Naive thymus-derived CD4-positive, alpha-beta T cell (primary cell): Measurements from ENCODE around the gene DRC7. TPM values are rescaled to one million over a fixed set of nuclear protein-coding genes. Genes with fewer than 3 reads are reported as not detected.
A peak's percentile ranks its signal among the peaks of the same experiment; 100 is the strongest.

Experiments used
- ATAC-seq: fragments of 150-1000 bp; cut with Tn5 transposase; 2 replicates; pipeline ENCODE4 v1.10.0; 2021; ENCODE audit warnings: mild to moderate bottlenecking, moderate library complexity
- CTCF ChIA-PET: fragments of 350-600 bp; sonication (Branson Sonifier 250); formaldehyde crosslinking; loops from one replicate; lab custom pipeline; 2021; ENCODE audit warnings: antibody characterized with exemption; lab: Charles Lee
- POLR2A ChIA-PET: fragments of 350-600 bp; sonication (Branson Sonifier 250); formaldehyde crosslinking; loops from one replicate; lab custom pipeline; 2021; ENCODE audit warnings: antibody characterized with exemption, inconsistent platforms; lab: Charles Lee
- DNase-seq, 9 donors: peaks; one replicate each; pipeline versions ENCODE4 v3.0.0 to v3.0.0-alpha.2; 2020 to 2022; ENCODE audit warnings: mixed read lengths in 1 of 9
- H3K27ac ChIP-seq: one replicate; pipeline ENCODE4 v1.7.0; 2013; ENCODE audit warnings: mild to moderate bottlenecking, low read depth, low read length, moderate library complexity
- H3K27me3 ChIP-seq, 2 donors: one replicate each; pipeline ENCODE4 v1.7.0; 2013; ENCODE audit warnings: low read length in 2 of 2, mild to moderate bottlenecking in 2 of 2, moderate library complexity in 2 of 2; ENCODE audit not compliant: control insufficient read depth in 2 of 2, insufficient read depth in 2 of 2
- H3K36me3 ChIP-seq, 3 experiments: 1 replicate in 2 of 3; 2 replicates in 1 of 3; pipeline ENCODE4 v1.7.0; 2013; ENCODE audit warnings: low read length in 3 of 3, mild to moderate bottlenecking in 3 of 3, moderate library complexity in 1 of 3; ENCODE audit not compliant: insufficient read depth in 3 of 3, control insufficient read depth in 2 of 3
- H3K4me1 ChIP-seq, 2 donors: one replicate each; pipeline ENCODE4 v1.7.0; 2013; ENCODE audit warnings: low read length in 2 of 2, mild to moderate bottlenecking in 2 of 2, moderate library complexity in 1 of 2; ENCODE audit not compliant: control insufficient read depth in 2 of 2, insufficient read depth in 2 of 2
- H3K4me3 ChIP-seq: 2 replicates; pipeline ENCODE4 v1.7.0; 2013; ENCODE audit warnings: mild to moderate bottlenecking, low read length
- H3K9me3 ChIP-seq, 3 experiments: 1 replicate in 2 of 3; 2 replicates in 1 of 3; pipeline ENCODE4 v1.7.0; 2013; ENCODE audit warnings: low read length in 3 of 3; ENCODE audit not compliant: control insufficient read depth in 2 of 3
- H3K27ac Mint-ChIP-seq, 9 donors: one replicate each; pipeline ENCODE4 v1.8.0; 2020 to 2022; ENCODE audit warnings: mixed read lengths in 9 of 9, mild to moderate bottlenecking in 8 of 9, moderate library complexity in 5 of 9, inconsistent platforms in 2 of 9
- H3K27me3 Mint-ChIP-seq, 5 donors: one replicate each; pipeline ENCODE4 v1.8.0; 2021 to 2022; ENCODE audit warnings: mixed read lengths in 5 of 5, mild to moderate bottlenecking in 1 of 5
- H3K36me3 Mint-ChIP-seq, 5 donors: one replicate each; pipeline ENCODE4 v1.8.0; 2020 to 2022; ENCODE audit warnings: mixed read lengths in 5 of 5, mild to moderate bottlenecking in 3 of 5, inconsistent platforms in 1 of 5
- H3K4me1 Mint-ChIP-seq, 7 donors: one replicate each; pipeline ENCODE4 v1.8.0; 2020 to 2022; ENCODE audit warnings: mixed read lengths in 7 of 7, mild to moderate bottlenecking in 3 of 7, inconsistent platforms in 1 of 7
- H3K4me3 Mint-ChIP-seq, 10 donors: one replicate each; pipeline ENCODE4 v1.8.0; 2020 to 2022; ENCODE audit warnings: mild to moderate bottlenecking in 10 of 10, mixed read lengths in 10 of 10, moderate library complexity in 6 of 10, inconsistent platforms in 2 of 10
- H3K9me3 Mint-ChIP-seq, 11 donors: one replicate each; pipeline ENCODE4 v1.8.0; 2020 to 2022; ENCODE audit warnings: mixed read lengths in 11 of 11, mild to moderate bottlenecking in 4 of 11, inconsistent platforms in 1 of 11, moderate library complexity in 1 of 11
- intact Hi-C, 2 donors: fragments of 100-400 bp; cut with micrococcal nuclease; formaldehyde crosslinking; loops; one replicate each; pipeline ENCODE4 v1.15.1; 2023
- polyA plus RNA-seq, 2 donors: library from polyadenylated mRNA; unstranded; fragments of 300-500 nt; fragmentation: Illumina TruSeq; gene quantifications; one replicate each; pipeline ENCODE4 v1.2.3, GENCODE V29; 2021
- total RNA-seq, 6 experiments: library from RNA in 5 of 6; stranded (reverse) in 5 of 6; gene quantifications; 1 replicate in 5 of 6; 2 replicates in 1 of 6; pipeline ENCODE4 v1.2.3 and lab custom pipeline; 2021 to 2026

The DRC7 gene
- total and polyA plus RNA-seq, 7 experiments from 2014 or later = not detected

GRCh38 chr16:57658878-57659674 is 35.5 kb upstream of the DRC7 start:
- H3K27ac Mint-ChIP-seq = no peak overlapping the region
- H3K4me3 ChIP-seq = no peak overlapping the region
- no peaks in the 10 kb centered on the region for H3K27me3 Mint-ChIP-seq
- H3K9me3 Mint-ChIP-seq = no peaks in the 10 kb centered on the region
- no peaks in the 10 kb centered on the region for H3K27me3 ChIP-seq
- POLR2A ChIA-PET = no interaction called here
- DNase-seq = no peak
- intact Hi-C loops = no loop called here
- CTCF ChIA-PET = no interaction called here
- no peaks in the 10 kb centered on the region for H3K36me3 ChIP-seq
- peaks cover 0 to 1% (median 0%) of the 10 kb centered on the region in 5 donors for H3K36me3 Mint-ChIP-seq
- H3K4me1 ChIP-seq = peaks cover 0 to 15% of the 10 kb centered on the region in 2 donors
- no peak overlapping the region for H3K27ac ChIP-seq
- no peaks in the 10 kb centered on the region for H3K9me3 ChIP-seq
- no peak for ATAC-seq
- no peak overlapping the region for H3K4me3 Mint-ChIP-seq
- peaks cover 0 to 3% (median 0%) of the 10 kb centered on the region in 7 donors for H3K4me1 Mint-ChIP-seq

- Mint-ChIP-seq H3K9me3 (no peaks in the 10 kb centered on the region), H3K27ac (no peak overlapping the region), H3K36me3 (peaks cover 0 to 1% (median 0%) of the 10 kb centered on the region in 5 donors), H3K27me3 (no peaks in the 10 kb centered on the region), H3K4me3 (no peak overlapping the region), H3K4me1 (no peaks in the 10 kb centered on the region)
- DNase-seq (no peak), ATAC-seq (no peak)
- Histone ChIP-seq H3K36me3 (no peaks in the 10 kb centered on the region), H3K4me1 (peaks cover 0 to 11% of the 10 kb centered on the region in 2 donors), H3K27me3 (no peaks in the 10 kb centered on the region), H3K4me3 (no peak overlapping the region), H3K27ac (no peak overlapping the region), H3K9me3 (no peaks in the 10 kb centered on the region)
- ChIA-PET CTCF (interaction anchor here (1.5 kb wide), 1 partner anchor 11 kb away, joined by 3 read pairs; no protein-coding TSS in a partner anchor), POLR2A (no interaction called here)
- intact Hi-C loops = no loop called here
These were observed 33.7 kb upstream of the DRC7 start for GRCh38 chr16:57660715-57661463.

- no peaks in the 10 kb centered on the region for H3K9me3 ChIP-seq
- H3K4me3 ChIP-seq = no peak overlapping the region
- no peaks in the 10 kb centered on the region for H3K27me3 ChIP-seq
- Mint-ChIP-seq H3K4me3 (no peak overlapping the region), H3K27me3 (no peaks in the 10 kb centered on the region), H3K4me1 (peaks cover 0 to 2% (median 0%) of the 10 kb centered on the region in 7 donors), H3K27ac (no peak overlapping the region), H3K9me3 (no peaks in the 10 kb centered on the region), H3K36me3 (peaks cover 0 to 1% (median 0%) of the 10 kb centered on the region in 5 donors)
- H3K4me1 ChIP-seq = peaks cover 0 to 5% of the 10 kb centered on the region in 2 donors
- ATAC-seq (no peak), DNase-seq (no peak)
- intact Hi-C loops = no loop called here
- no peak overlapping the region for H3K27ac ChIP-seq
- POLR2A ChIA-PET = no interaction called here
- CTCF ChIA-PET = interaction anchor here (1.5 kb wide), 1 partner anchor 12 kb away, joined by 3 read pairs; no protein-coding TSS in a partner anchor
- no peaks in the 10 kb centered on the region for H3K36me3 ChIP-seq
These were observed 33.1 kb upstream of the DRC7 start for GRCh38 chr16:57661510-57661909.

GRCh38 chr16:57661936-57662906 is 32.4 kb upstream of the DRC7 start:
- Histone ChIP-seq H3K4me3 (no peak overlapping the region), H3K27ac (no peak overlapping the region), H3K9me3 (no peaks in the 10 kb centered on the region), H3K4me1 (no peaks in the 10 kb centered on the region), H3K27me3 (no peaks in the 10 kb centered on the region), H3K36me3 (no peaks in the 10 kb centered on the region)
- H3K36me3 Mint-ChIP-seq = peaks cover 0 to 1% (median 0%) of the 10 kb centered on the region in 5 donors
- CTCF ChIA-PET = interaction anchor here (0.6 to 1.5 kb wide), 2 partner anchors 13 to 53 kb away, joined by 3 to 4 read pairs; no protein-coding TSS in a partner anchor
- DNase-seq (no peak), ATAC-seq (no peak)
- intact Hi-C loops = no loop called here
- peaks cover 0 to 2% (median 0%) of the 10 kb centered on the region in 7 donors for H3K4me1 Mint-ChIP-seq
- H3K9me3 Mint-ChIP-seq = no peaks in the 10 kb centered on the region
- POLR2A ChIA-PET = no interaction called here
- no peak overlapping the region for H3K4me3 Mint-ChIP-seq
- H3K27me3 Mint-ChIP-seq = no peaks in the 10 kb centered on the region
- peak overlapping the region in 2 of 9 donors; percentile 1 to 59 for H3K27ac Mint-ChIP-seq

- no peak overlapping the region for H3K4me3 Mint-ChIP-seq
- no peaks in the 10 kb centered on the region for H3K27me3 ChIP-seq
- no peaks in the 10 kb centered on the region for H3K36me3 ChIP-seq
- H3K27ac ChIP-seq = no peak overlapping the region
- no peak overlapping the region for H3K4me3 ChIP-seq
- peaks cover 0 to 2% (median 0%) of the 10 kb centered on the region in 7 donors for H3K4me1 Mint-ChIP-seq
- no peaks in the 10 kb centered on the region for H3K27me3 Mint-ChIP-seq
- peaks cover 0 to 1% (median 0%) of the 10 kb centered on the region in 5 donors for H3K36me3 Mint-ChIP-seq
- intact Hi-C loops = no loop called here
- no peak overlapping the region for H3K27ac Mint-ChIP-seq
- CTCF ChIA-PET = no interaction called here
- no peaks in the 10 kb centered on the region for H3K4me1 ChIP-seq
- DNase-seq (no peak), ATAC-seq (no peak)
- POLR2A ChIA-PET = no interaction called here
- no peaks in the 10 kb centered on the region for H3K9me3 ChIP-seq
- H3K9me3 Mint-ChIP-seq = no peaks in the 10 kb centered on the region
These were observed 31.2 kb upstream of the DRC7 start for GRCh38 chr16:57663436-57663835.
